ENCODE results near the gene SPEM2. TPM values are rescaled to one million over a fixed set of nuclear protein-coding genes. Genes with fewer than 3 reads are reported as not detected.

SPEM2 gene
- total RNA-seq, 4 donors from 2014 or later = not detected

DNA sequence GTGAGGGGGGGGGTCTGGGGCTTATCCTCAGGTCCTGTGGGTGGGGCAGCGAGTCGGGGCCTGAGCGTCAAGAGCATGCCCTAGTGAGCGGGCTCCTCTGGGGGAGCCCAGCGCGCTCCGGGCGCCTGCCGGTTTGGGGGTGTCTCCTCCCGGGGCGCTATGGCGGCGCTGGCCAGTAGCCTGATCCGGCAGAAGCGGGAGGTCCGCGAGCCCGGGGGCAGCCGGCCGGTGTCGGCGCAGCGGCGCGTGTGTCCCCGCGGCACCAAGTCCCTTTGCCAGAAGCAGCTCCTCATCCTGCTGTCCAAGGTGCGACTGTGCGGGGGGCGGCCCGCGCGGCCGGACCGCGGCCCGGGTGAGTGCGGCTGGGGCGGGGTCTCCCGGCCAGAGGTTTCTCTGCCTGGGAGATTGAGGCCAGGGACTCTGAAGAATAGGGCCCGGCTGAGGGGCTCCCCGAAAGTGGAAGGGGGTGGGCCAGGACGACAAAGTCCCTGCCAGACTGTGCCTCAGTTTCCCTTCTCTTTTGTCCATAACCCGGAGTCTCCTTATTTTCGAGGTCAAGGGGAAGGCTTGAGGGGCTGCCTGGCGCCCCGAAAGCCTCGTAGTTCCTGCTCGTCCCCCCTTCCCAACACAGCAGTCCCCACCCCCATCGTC is 14.2 kb downstream of the SPEM2 start, which contains the start of gene FGF11:
Gene FGF11 (plus strand): TSS at position 51 of the 651 bp plus-strand sequence. CDS start 109 bp downstream, at position 160.
- Histone ChIP-seq H3K27ac (peak within 1 kb of the TSS; percentile 92 to 94 (median 94)), H3K4me3 (peak within 1 kb of the TSS; percentile 38 to 80 (median 60)), H3K36me3 (no peaks in the 10 kb centered on the region), H3K27me3 (peaks cover 0 to 59% (median 5%) of the 10 kb centered on the region in 4 donors), H3K4me1 (peaks cover 53 to 80% (median 65%) of the 10 kb centered on the region in 3 donors), H3K9me3 (no peaks in the 10 kb centered on the region)
- intact Hi-C loops (cut with DNase I) = loop anchor here (5.0 kb wide), 2 partner anchors 38 to 82 kb away; partner anchors contain the start of genes TMEM95 and ZBTB4
- WGBS, 2 donors = 2 to 3% methylated on average over 7 to 10 of the region's 50 CpGs
- DNase-seq = no peak
- no peak for TF ChIP-seq POLR2A (IDR thresholded peaks at IDR 0.05)

- no peak for DNase-seq
- no peak for TF ChIP-seq POLR2A (IDR thresholded peaks at IDR 0.05)
- TF ChIP-seq, protein P1, sequence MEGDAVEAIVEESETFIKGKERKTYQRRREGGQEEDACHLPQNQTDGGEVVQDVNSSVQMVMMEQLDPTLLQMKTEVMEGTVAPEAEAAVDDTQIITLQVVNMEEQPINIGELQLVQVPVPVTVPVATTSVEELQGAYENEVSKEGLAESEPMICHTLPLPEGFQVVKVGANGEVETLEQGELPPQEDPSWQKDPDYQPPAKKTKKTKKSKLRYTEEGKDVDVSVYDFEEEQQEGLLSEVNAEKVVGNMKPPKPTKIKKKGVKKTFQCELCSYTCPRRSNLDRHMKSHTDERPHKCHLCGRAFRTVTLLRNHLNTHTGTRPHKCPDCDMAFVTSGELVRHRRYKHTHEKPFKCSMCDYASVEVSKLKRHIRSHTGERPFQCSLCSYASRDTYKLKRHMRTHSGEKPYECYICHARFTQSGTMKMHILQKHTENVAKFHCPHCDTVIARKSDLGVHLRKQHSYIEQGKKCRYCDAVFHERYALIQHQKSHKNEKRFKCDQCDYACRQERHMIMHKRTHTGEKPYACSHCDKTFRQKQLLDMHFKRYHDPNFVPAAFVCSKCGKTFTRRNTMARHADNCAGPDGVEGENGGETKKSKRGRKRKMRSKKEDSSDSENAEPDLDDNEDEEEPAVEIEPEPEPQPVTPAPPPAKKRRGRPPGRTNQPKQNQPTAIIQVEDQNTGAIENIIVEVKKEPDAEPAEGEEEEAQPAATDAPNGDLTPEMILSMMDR (IDR thresholded peaks at IDR 0.05) = no peak
- intact Hi-C loops (cut with DNase I) = loop anchor here (5.0 kb wide), 1 partner anchor 37 kb away; the partner anchor contains the start of gene ZBTB4
- Histone ChIP-seq H3K9me3 (no peaks in the 10 kb centered on the region), H3K4me1 (peaks cover 57 to 82% (median 68%) of the 10 kb centered on the region in 3 donors), H3K27ac (peak overlapping the region in 3 of 4 donors; percentile 7 to 93 (median 39)), H3K36me3 (no peaks in the 10 kb centered on the region), H3K4me3 (peak overlapping the region; percentile 30 to 80 (median 60)), H3K27me3 (peaks cover 0 to 61% (median 5%) of the 10 kb centered on the region in 4 donors)
- 7 to 13% methylated on average over 3 to 13 of the region's 46 CpGs for WGBS, 2 donors
Observed at GRCh38 chr17:7440113-7440833, 14.9 kb downstream of the SPEM2 start.

- peaks cover 62 to 82% (median 69%) of the 10 kb centered on the region in 3 donors for H3K4me1 ChIP-seq
- TF ChIP-seq, protein P1 (IDR thresholded peaks at IDR 0.05) = no peak
- H3K4me3 ChIP-seq = peak overlapping the region in 2 of 4 donors; percentile 61 to 80
- H3K36me3 ChIP-seq = no peaks in the 10 kb centered on the region
- H3K27me3 ChIP-seq = peaks cover 0 to 61% (median 5%) of the 10 kb centered on the region in 4 donors
- H3K27ac ChIP-seq = no peak overlapping the region
- WGBS, 2 donors = 3 to 22% methylated on average over 3 to 6 of the region's 12 CpGs
- DNase-seq = no peak
- no peaks in the 10 kb centered on the region for H3K9me3 ChIP-seq
- intact Hi-C loops (cut with DNase I) = loop anchor here (5.0 kb wide), 1 partner anchor 36 kb away; the partner anchor contains the start of gene ZBTB4
Observed at GRCh38 chr17:7440834-7441195, 15.4 kb downstream of the SPEM2 start.

- intact Hi-C loops (cut with DNase I) = loop anchor here (5.0 kb wide), 1 partner anchor 36 kb away; the partner anchor contains the start of gene ZBTB4
- H3K4me1 ChIP-seq = peaks cover 60 to 82% (median 65%) of the 10 kb centered on the region in 3 donors
- H3K36me3 ChIP-seq = no peaks in the 10 kb centered on the region
- no peak for TF ChIP-seq POLR2A (IDR thresholded peaks at IDR 0.05)
- TF ChIP-seq, protein P1 (IDR thresholded peaks at IDR 0.05) = no peak
- H3K4me3 ChIP-seq = no peak overlapping the region
- DNase-seq = no peak
- no peak overlapping the region for H3K27ac ChIP-seq
- 31 to 47% methylated on average over 5 to 7 of the region's 7 CpGs for WGBS, 2 donors
- no peaks in the 10 kb centered on the region for H3K9me3 ChIP-seq
- H3K27me3 ChIP-seq = peaks cover 0 to 61% (median 6%) of the 10 kb centered on the region in 4 donors
Observed at GRCh38 chr17:7441266-7441665, 15.8 kb downstream of the SPEM2 start.

DNA sequence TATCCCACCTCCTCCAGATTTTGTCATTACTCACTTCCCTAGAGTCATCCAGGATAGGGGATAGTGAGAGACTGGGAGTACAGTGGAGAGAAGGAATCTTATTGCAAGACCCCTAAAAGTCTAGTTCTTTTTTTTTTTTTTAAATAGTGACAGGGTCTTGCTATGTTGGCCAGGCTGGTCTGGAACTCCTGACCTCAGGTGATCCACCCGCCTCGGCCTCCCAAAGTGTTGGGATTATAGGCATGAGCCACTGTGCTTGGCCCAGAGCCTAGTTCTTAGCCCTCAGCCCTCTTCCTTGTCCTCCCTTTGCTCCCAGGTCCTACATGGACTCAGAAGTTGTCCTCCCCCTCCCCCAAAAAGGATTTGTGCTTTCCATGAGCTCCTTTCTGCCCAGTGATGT is 16.7 kb downstream of the SPEM2 start:
- Histone ChIP-seq H3K36me3 (no peaks in the 10 kb centered on the region), H3K4me3 (no peak overlapping the region), H3K27me3 (peaks cover 0 to 67% (median 8%) of the 10 kb centered on the region in 4 donors), H3K4me1 (peaks cover 52 to 82% (median 62%) of the 10 kb centered on the region in 3 donors), H3K27ac (no peak overlapping the region), H3K9me3 (no peaks in the 10 kb centered on the region)
- TF ChIP-seq, protein P1 (IDR thresholded peaks at IDR 0.05) = no peak
- TF ChIP-seq POLR2A (IDR thresholded peaks at IDR 0.05) = no peak
- 79 to 100% methylated on average over 2 of the region's 2 CpGs for WGBS, 2 donors
- no peak for DNase-seq
- intact Hi-C loops (cut with DNase I) = loop anchor here (5.0 kb wide), 1 partner anchor 35 kb away; the partner anchor contains the start of gene ZBTB4
